Activated T-cell treated with anti-CD3 and anti-CD28 coated beads, Interleukin-2, amount 50 U/mL, for 1 hour (primary cell): ENCODE data around the gene ALDH1L1.
A peak's percentile ranks its signal among the peaks of the same experiment; 100 is the strongest.

ENCODE experiments used
- DNase-seq: peaks from one replicate; pipeline ENCODE4 v3.0.0-alpha.2; 2020

Gene ALDH1L1

GRCh38 chr3:126132751-126133511 is 47.5 kb downstream of the ALDH1L1 start:
- peak; percentile 9 for DNase-seq

- peak; percentile 14 for DNase-seq
These were observed 48.3 kb downstream of the ALDH1L1 start for GRCh38 chr3:126131881-126132750.

DNA sequence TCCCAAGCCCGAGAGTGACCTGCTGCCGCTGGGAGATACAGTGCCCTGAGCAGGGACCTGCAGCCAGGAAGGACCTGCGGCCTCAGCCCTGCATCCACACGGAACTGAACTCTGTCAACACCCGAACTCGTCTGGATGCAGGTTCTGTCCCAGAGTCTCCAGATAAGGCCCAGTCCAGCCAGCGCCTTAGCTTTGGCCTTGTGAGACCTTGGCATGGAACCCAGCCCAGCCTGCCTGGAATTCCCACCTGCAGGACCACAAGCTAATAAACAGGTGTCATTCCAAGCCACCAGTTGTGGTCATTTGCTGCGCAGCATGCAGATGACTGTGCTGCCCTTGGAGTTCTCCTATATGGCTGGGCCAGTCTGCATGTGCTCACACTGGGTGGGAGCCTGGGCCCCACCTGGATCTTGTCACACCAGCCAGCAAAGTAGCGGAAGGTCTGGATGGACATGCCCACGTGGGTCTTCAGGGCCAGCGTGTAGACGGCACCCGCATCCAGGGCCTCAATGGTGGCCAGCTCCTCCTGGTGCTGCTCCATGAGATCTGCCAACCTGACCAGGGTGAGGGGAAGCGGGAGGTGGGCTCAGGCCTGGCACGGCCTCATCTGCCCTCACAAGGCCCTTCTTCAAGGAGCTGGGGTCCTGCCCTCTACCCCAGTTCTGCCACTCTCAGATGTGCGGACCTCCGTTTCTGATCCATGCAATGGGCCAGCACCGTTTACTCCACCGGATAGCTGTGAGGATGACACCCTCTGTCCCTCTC is 49.2 kb downstream of the ALDH1L1 start:
- no peak for DNase-seq

DNA sequence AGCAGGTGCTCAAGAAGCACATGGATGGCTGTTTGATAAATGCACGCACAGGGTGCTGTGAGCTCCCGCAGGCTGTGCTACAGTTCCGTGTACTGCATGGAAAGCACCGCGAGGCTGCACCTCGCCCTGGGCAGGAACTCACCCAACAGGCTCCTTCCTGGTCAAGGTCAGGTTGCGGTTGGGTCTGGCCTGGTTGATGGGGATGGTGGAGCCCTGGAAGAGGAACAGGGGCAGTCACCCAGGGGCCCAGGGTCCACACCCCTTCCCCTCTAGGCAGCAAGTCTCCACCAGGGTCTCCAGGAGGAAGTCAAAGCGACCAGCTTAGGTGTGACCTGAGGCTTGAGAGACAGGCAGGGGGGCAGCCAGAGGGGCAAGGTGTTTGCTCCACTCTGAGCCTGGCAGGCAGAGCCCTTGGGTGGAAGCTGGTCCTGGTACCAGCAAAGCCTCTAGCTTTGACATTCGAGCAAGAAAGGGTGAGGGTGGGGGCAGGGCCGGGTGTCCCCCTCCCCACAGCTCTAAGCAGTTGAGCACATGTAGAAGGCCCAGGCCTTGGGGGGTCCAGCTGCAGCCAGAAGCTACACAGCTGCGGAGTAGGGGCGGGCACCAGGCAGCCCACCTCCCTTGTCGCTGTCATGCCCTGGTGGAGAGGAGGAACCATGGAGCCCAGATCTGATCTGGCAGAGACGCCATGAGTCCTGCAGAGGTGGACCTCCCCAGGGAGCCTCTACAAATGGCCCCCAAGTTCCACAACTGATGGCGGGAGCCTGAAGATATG is 50.1 kb downstream of the ALDH1L1 start:
- DNase-seq, result peak; percentile 13

DNA sequence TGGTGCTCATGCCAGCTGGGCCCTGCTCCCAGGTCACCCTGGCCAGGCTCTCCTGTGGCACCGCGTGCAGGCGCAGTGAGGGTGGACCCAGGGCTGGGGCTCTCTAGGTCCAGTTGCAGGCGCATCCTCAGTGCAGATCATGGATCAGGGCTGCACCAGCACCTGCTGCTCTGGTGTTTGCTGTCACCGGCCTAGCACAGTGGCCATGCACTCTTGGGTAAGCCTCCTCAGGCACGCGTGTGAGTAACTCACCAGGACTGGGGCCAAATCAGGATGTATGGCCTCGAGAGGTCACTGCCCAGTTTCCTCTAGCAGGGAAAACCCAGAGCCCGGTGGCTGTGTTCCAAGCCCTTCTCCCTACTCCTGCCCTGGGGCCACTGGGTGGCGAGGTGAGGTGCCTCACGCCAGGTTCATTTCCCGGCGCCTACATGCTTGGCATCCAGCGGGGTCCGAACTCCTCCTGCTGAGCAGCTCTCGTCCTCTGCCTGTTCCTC is 50.9 kb downstream of the ALDH1L1 start:
- DNase-seq, result peak; percentile 14

DNA sequence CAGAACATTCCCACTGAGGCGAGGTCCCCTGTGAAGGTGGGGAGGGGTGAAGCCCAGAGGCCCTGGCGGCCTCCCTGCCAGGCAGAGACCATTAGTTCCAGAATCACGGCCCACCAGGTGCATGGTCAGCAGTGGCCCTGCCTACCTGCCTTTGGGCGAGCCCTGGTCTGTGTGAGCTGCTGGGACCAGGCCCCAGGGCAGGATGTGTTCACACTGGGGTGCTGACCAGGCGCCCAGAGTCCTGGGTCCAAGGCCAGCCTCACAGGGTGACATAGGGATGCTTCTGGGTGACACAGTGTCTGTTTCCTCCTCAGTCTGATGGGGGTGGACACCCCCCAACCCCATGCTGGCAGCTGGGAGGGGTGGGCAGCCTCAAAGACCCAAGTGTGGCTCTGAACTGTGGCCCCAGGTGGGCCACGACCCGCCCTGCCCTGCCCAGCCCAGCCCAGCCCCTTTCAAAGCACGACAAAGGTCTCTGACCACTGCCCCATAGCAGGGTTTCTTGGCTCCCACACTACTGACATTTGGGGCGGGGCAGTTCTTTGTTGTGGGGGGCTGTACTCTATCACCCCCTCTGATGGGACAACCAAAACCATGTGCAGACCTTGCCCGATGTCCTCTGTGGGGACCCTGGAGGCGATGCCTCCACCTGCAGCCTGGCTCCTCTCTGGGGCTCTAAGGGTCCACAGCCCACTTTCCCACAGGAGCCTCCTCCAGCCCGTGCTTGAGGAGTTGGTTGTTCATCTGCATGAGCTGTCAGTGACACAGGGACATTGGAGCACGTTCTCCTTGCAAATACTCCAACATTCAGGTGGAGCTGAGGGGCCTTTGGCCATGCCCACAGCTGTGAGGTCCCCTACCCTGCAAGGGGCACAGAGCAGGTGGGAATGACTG is 51.6 kb downstream of the ALDH1L1 start:
- DNase-seq, result peak; percentile 4

GRCh38 chr3:126127904-126128303 is 52.5 kb downstream of the ALDH1L1 start:
- DNase-seq, result peak; percentile 12

GRCh38 chr3:126127452-126127851 is 52.9 kb downstream of the ALDH1L1 start:
- DNase-seq, result peak; percentile 5

DNA sequence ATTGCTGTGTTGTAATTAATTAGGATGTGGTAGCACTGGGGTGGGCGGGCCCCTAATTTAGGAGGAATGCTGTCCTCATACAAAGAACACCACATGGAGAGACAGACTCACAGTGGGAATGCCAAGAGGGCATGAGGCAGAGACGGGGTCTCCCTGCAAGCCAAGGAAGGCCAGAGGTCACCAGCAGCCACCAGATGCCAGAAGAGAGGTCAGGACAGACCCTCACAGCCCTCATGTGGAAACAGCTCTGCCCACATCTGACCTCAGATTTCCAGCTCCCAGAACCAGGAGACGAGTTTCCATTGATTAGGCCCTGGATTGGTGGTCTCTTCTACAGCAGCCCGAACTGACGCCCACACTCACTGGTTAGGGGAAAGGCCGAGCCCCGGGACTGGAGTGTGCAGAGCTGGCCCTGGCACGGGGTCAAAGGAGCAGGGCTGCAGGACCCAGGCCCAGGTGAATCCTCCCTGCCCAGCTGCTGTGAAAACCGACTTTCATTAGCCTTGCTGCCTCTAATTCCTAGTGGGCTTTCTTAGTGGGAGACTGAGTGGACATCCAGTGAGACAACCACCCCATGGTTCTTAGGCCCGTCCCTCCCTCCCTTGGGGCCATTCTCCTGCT is 53.5 kb downstream of the ALDH1L1 start:
- DNase-seq, result no peak

- DNase-seq, result no peak
These were observed 54.1 kb downstream of the ALDH1L1 start for GRCh38 chr3:126126286-126126685.

GRCh38 chr3:126125781-126126251 is 54.6 kb downstream of the ALDH1L1 start:
- DNase-seq, result no peak

GRCh38 chr3:126125341-126125740 is 55.0 kb downstream of the ALDH1L1 start:
- DNase-seq, result peak; percentile 3

GRCh38 chr3:126124896-126125295 is 55.5 kb downstream of the ALDH1L1 start:
- no peak for DNase-seq

DNA sequence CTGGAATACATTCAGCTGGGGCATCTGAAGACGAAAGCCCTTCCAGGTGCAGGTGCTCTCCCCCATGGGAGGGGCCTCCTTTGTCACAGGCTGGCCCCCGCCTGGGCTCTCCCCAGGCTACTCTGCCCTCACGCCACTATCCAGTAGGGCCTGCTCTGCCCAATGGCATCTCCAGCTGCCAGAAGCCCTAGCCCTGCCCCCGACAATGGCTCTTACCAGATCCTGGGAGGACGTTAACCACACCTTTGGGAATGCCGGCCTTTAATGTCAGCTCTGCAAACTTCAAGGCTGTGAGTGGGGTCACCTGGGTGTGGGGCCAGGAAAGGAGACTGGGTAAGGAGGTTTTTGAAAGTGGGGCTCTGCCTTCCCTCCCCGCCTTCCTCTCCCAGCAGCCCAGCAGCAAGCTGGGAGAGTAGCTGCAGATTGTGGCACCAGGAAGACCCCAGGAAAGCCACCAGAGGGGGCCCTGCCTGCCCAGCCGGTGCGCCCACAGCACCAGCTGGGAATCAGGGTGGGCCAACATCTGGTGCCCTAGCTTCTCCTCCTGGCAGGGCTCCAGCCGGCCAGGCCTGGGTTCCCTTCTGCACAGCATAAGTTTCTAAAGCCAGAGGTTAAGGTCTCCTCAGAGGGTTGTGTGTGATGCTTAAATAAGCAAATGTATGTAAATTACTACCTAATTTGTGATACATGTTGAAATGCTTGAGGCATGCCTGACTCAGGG is 56.1 kb downstream of the ALDH1L1 start:
- DNase-seq, result peak; percentile 11

DNA sequence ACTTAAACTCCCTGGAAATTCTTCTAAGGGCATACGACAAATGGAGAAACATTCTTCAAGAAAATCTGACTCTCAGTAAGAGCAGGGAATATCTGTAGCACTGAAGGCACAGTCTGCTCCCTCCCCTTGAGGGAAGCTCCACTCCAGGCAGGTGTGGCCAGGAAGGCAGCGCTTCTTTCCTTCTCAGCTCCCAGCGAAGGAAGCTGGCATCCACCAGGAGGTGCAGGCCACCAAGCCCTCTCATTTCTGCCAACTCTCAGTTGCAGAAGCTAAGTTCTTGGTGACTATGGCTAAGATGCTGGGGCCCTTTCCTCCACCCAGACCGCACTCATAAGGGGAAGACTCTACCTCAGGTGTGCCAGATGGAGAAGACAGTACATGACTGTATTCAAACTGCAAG is 58.8 kb downstream of the ALDH1L1 start:
- DNase-seq, result no peak

DNA sequence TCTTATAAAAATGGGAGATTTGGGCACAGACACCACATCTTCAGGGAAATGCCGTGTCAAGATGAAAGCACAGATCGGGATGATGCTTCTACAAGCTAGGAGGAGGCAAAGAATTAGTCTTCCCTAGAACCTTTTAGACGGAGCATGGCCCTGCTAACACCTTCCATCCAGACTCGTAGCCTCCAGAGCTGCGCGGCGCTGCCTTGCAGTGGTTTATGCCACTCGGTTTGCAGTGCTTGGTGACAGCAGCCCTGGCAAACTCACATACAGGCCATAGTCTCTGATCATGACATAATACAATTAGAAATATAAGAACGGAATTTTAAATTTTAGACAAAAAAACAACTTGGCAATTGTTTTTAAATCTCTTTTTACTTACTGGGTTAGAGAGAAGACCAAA is 59.3 kb downstream of the ALDH1L1 start:
- DNase-seq, result peak; percentile 7

DNA sequence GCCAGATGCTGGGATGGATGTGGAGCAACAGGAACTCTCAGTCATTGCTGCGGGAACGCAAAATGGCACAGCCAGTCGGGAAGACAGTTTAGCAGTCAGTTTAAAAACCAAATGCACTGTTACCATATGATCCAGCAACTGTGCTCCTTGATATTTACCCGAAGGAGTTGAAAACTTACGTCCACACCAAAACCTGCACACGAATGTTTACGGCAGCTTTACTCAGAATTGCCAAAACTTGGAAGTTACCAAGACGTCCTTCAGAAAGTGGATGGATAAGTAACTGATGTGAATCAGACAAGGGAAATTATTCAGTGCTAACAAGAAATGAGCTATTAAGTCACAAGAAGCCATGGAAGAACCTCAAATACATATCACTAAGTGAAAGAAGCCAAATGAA is 60.4 kb downstream of the ALDH1L1 start:
- no peak for DNase-seq

DNA sequence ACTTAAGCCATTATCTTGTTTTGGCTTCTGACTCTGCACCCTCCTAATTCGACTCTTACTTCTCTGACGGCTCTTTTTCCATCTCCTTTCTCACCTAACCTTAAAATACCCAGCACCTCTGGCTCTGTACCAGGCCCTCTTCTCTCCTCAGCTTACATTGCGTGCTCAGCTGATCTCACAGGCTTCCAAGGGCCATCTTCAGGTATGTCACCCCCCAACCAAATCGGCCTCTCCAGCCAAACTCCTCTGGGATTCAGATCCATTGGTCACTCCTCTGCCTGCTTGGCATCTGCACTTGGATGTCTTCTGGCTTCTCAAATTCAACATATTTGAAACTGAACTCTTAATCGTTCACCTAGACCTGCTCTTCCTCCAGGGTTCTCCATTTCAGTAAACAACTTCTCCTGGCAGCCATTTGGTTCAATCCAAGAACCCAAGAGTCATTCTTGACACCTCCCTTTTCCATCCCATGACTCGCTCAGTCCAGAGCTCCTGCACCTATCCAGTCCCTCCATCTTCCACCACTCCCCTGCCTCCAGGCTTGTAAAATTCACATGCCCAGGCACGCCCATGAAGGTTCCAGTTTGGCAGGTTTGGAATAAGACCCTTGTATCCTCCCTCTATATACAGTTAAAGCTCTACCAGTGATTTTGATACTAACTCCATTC is 61.2 kb downstream of the ALDH1L1 start:
- no peak for DNase-seq

- DNase-seq, result peak; percentile 3
These were observed 61.8 kb downstream of the ALDH1L1 start for GRCh38 chr3:126118591-126118990.
